ENCODE data around the gene ARHGEF39.

The ARHGEF39 gene

GRCh38 chr9:35674025-35674361, 9.0 kb upstream of the ARHGEF39 start:
- TF ChIP-seq ZFX (IDR thresholded peaks at IDR 0.05; ENCODE audit: borderline replicate concordance), result no peak
- no peak for TF ChIP-seq CTCF (IDR thresholded peaks at IDR 0.05)
- no peak overlapping the region for H3K27ac ChIP-seq

- TF ChIP-seq CTCF (IDR thresholded peaks at IDR 0.05), result no peak
- no peak for TF ChIP-seq ZFX (IDR thresholded peaks at IDR 0.05; ENCODE audit: borderline replicate concordance)
- H3K27ac ChIP-seq, result no peak within 1 kb of the TSS
Observed at GRCh38 chr9:35673132-35674024, 8.4 kb upstream of the ARHGEF39 start, which contains the start of gene CA9. Gene CA9 (plus strand): TSS chr9:35673928. CDS start chr9:35673960, 32 bp downstream.

GRCh38 chr9:35669331-35670145, 4.5 kb upstream of the ARHGEF39 start:
- H3K27ac ChIP-seq, result peak overlapping the region; percentile 32
- no peak for TF ChIP-seq CTCF (IDR thresholded peaks at IDR 0.05)
- no peak for TF ChIP-seq ZFX (IDR thresholded peaks at IDR 0.05; ENCODE audit: borderline replicate concordance)

- no peak overlapping the region for H3K27ac ChIP-seq
- TF ChIP-seq CTCF (IDR thresholded peaks at IDR 0.05), result no peak
- TF ChIP-seq ZFX (IDR thresholded peaks at IDR 0.05; ENCODE audit: borderline replicate concordance), result no peak
Observed at GRCh38 chr9:35667939-35668338, 2.9 kb upstream of the ARHGEF39 start.

GRCh38 chr9:35666549-35666948, 1.6 kb upstream of the ARHGEF39 start:
- no peak overlapping the region for H3K27ac ChIP-seq

GRCh38 chr9:35666045-35666444, 1.1 kb upstream of the ARHGEF39 start:
- no peak overlapping the region for H3K27ac ChIP-seq
- TF ChIP-seq CTCF (IDR thresholded peaks at IDR 0.05) (no peak), ZFX (IDR thresholded peaks at IDR 0.05; ENCODE audit: borderline replicate concordance) (no peak)

More at GRCh38 chr9:35666549-35666948, 1.6 kb upstream of the ARHGEF39 start:
- TF ChIP-seq ZFX (IDR thresholded peaks at IDR 0.05; ENCODE audit: borderline replicate concordance), result no peak
- no peak for TF ChIP-seq CTCF (IDR thresholded peaks at IDR 0.05)

GRCh38 chr9:35665471-35665818, 450 bp upstream of the ARHGEF39 start:
- peak overlapping the region; percentile 91 for H3K27ac ChIP-seq
- TF ChIP-seq ZFX (IDR thresholded peaks at IDR 0.05; ENCODE audit: borderline replicate concordance) (no peak), CTCF (IDR thresholded peaks at IDR 0.05) (peak; percentile 32)

Data from 22Rv1 (cell line).